GM18526 (cell line): ENCODE results near the gene SLC37A1.
A peak's percentile ranks its signal among the peaks of the same experiment; 100 is the strongest.

Experiments
- POLR2A ChIP-seq: IDR thresholded peaks from 3 replicates; pipeline ENCODE4 v1.6.1; 2011; ENCODE audit not compliant: insufficient read length; ENCODE audit errors: extremely low read depth

Gene SLC37A1

GRCh38 chr21:42493109-42494060 is 20.3 kb upstream of the SLC37A1 start:
- no peak for TF ChIP-seq POLR2A

GRCh38 chr21:42495027-42495426 is 18.6 kb upstream of the SLC37A1 start:
- TF ChIP-seq POLR2A: no peak

GRCh38 chr21:42495765-42496119 is 17.9 kb upstream of the SLC37A1 start:
- TF ChIP-seq POLR2A: no peak

DNA sequence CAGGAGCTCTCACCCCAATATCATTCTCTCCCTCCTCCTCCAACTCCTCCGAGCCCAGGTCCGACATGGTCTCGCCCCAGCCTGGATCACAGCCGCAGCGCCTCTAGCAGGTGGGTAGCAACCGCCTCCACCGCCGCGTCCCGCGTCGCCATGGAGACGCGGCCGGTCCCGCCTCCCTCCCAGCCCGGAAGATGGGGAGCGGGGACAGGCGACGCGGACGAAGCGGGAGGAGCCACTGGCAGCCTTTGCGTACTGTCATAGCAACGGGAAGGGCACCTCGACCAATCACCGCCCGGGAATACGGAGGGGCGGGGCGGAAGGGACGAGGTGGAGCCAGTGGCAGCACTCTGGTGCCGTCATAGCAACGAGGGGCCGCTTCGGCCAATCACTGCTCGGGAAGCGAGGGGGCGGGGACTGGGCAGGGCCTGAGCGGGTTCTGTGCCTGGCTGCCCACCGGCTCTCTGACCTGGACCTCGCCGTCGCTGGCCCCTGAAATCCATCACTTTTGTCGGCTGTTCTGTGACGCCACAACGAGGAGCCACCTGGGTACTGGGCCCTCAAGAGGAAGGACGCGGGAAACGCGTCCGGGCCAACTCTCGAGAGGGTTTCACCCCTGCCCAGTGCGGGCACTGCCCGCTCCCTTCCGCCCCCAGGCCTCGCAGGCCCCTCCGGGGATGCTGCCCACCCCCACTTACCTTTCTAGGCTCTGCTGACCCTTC is 17.4 kb upstream of the SLC37A1 start, which contains the start of gene RSPH1:
Gene RSPH1 (minus strand): TSS at position 105 of the 719 bp plus-strand sequence. CDS start 38 bp downstream, at position 67.
- TF ChIP-seq POLR2A: peak; percentile 50

DNA sequence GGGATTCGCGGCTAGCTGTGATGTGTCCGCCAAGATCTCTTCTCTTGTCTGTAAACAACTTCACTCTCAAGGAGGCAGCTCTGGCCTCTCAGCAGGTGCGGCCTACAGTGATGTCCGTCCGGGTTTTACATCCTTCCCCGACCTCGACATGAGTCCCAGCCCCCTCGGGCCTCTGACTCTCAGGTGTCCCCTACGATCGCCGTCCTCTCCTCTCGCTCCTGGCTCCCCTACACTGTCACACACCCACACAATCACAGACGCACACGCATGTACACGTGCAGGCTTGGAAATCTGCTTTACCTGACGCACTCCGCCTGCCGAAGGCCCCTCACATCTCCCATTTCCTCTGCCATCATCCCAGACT is 16.8 kb upstream of the SLC37A1 start:
- TF ChIP-seq POLR2A: no peak

GRCh38 chr21:42498012-42498411 is 15.6 kb upstream of the SLC37A1 start:
- TF ChIP-seq POLR2A: no peak

GRCh38 chr21:42499444-42500112 is 14.1 kb upstream of the SLC37A1 start:
- no peak for TF ChIP-seq POLR2A

- TF ChIP-seq POLR2A: no peak
Measured at GRCh38 chr21:42500225-42500624, 13.4 kb upstream of the SLC37A1 start.

- no peak for TF ChIP-seq POLR2A
Measured at GRCh38 chr21:42500736-42501135, 12.9 kb upstream of the SLC37A1 start.

DNA sequence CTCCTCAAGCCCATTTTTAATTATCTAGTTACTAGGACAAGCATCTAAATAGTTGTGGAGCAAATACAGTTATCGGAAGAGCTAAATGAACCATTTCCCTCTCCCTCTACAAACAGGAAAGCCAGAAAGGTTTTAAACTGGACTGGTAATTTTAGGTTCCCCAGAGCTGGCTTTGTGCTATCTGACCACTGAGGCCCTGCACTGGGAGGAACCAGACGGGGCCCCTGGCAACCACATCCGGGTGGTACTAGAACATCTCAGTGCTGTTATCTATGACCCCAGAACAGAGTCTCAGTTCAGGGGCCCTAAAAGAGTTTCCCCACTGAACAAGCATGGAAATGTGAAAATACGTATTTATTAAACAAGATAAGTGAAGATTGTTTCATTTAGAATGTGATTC is 9.9 kb upstream of the SLC37A1 start:
- TF ChIP-seq POLR2A: no peak

DNA sequence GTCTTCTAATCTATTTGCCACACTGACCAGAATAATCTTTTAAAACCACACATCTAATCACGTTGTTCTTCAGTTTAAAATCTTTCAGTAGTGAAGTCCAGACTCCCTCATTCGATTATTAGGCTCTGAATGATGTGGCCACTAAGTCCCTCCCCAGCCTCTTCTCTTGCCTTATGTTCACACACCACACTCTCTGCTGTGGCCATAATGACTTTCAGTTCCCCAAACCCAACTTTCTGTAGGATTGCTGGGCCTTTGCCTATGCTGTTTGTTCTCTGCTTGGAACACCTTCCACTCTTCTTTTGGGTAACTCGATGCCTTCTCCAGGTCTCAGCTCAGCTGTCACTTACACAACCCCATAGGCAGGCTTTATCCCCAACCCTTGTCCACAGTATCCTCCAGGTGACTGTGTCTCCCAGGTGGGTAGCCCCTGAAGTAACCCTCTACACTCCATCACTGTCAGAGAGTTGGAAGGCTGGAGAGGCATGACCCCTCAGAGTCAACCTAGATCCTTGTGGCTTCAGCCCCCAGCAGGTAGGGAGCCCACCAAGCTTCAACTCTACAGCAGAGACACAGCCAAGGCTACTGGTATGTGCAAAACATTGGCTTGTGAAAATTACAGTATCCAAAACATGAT is 8.4 kb upstream of the SLC37A1 start:
- TF ChIP-seq POLR2A: no peak

- TF ChIP-seq POLR2A: no peak
Measured at GRCh38 chr21:42507418-42507817, 6.2 kb upstream of the SLC37A1 start.

GRCh38 chr21:42508371-42508770 is 5.3 kb upstream of the SLC37A1 start:
- no peak for TF ChIP-seq POLR2A

DNA sequence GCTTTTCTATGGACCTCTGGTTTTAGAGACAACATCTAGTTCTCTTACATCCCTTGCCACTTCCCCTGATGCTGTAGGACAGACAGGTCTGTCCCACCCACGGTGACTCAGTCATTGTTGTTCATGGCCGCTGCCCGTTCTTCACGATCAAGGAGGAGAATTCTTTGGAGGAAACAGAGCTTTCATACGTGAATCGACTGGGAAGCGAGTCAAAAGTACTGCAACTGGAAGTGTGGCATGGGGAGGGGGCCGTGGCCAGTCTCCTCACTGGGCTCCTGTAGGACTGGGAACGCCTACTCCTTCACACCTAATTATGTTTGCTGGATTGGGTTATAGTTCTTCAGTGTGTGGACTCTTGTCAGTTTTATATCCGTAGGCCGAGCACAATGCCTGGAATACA is 4.4 kb upstream of the SLC37A1 start:
- TF ChIP-seq POLR2A: no peak

DNA sequence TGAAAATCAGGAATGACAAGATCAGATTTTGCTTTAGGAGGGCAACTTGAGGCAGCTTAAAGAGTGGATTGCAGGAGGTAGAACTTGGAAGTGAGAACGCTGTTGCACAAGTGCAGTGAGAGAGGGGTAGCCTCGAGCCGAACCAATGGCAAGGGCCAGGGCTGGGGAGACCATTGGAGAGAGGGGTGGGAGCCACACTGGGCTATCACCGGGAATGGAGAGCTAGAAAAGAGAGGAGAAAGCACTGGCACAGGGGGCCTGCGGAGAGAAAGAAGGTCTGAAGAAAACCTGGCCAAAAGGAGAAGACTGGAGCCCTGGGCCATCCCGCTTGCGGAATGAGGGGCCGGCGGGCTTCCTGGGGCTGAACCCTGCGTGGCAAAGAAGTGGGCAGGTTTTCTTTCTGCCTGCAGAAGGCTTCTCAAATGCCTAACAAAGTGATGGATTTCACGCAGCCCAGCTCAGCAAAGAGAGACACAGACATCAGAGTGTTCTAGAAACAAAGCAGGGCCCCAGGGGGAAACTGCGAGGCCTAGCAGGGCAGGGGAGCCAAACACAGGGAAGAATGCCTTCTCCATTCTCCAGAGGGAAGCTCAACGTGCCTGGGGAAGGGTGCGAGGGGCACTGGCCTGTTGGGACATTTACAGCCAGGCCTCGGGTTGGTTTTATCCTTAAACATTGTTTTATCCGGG is 1.2 kb upstream of the SLC37A1 start:
- TF ChIP-seq POLR2A: no peak
